HepG2 (cell line): ENCODE data around the gene DNAJC4. TPM values are rescaled to one million over a fixed set of nuclear protein-coding genes. Genes with fewer than 3 reads are reported as not detected.

ENCODE experiments used
- ATAD3A ChIP-seq: sonication (generic); formaldehyde crosslinking; IDR thresholded peaks from 2 replicates; pipeline ENCODE4 v1.4.0; 2020; ENCODE audit warnings: missing genetic modification reagents
- HNRNPUL1 ChIP-seq: fragments of 200-400 bp; formaldehyde crosslinking; IDR thresholded peaks from 2 replicates; pipeline ENCODE4 v1.6.1; 2017; ENCODE audit warnings: low read depth, mild to moderate bottlenecking, low read length, moderate library complexity
- MIER2 ChIP-seq: IDR thresholded peaks from 2 replicates; pipeline ENCODE4 v1.6.1; 2016; ENCODE audit warnings: missing biosample characterization, missing genetic modification reagents
- MYC ChIP-seq: sonication (generic); formaldehyde crosslinking; IDR thresholded peaks from 2 replicates; pipeline ENCODE4 v1.9.0; 2021; ENCODE audit warnings: missing genetic modification reagents, borderline replicate concordance
- NFKB2 ChIP-seq: sonication (generic); formaldehyde crosslinking; IDR thresholded peaks from 2 replicates; pipeline ENCODE4 v1.4.0; 2020; ENCODE audit warnings: missing genetic modification reagents, borderline replicate concordance
- PCBP1 ChIP-seq: fragments of 200-400 bp; formaldehyde crosslinking; IDR thresholded peaks from 2 replicates; pipeline ENCODE4 v1.6.1; 2017; ENCODE audit warnings: mild to moderate bottlenecking, low read depth, low read length, borderline replicate concordance
- PRDM15 ChIP-seq: sonication (generic); formaldehyde crosslinking; IDR thresholded peaks from 2 replicates; pipeline ENCODE4 v1.4.0; 2020; ENCODE audit warnings: missing genetic modification reagents
- SP4 ChIP-seq: sonication (generic); formaldehyde crosslinking; IDR thresholded peaks from 2 replicates; pipeline ENCODE4 v1.8.1; 2023; ENCODE audit warnings: mild to moderate bottlenecking, missing genetic modification reagents
- ZFP36L1 ChIP-seq: sonication (generic); formaldehyde crosslinking; IDR thresholded peaks from 2 replicates; pipeline ENCODE4 v1.8.0; 2022; ENCODE audit warnings: mild to moderate bottlenecking, missing genetic modification reagents, moderate library complexity
- ZNF12 ChIP-seq: sonication (generic); formaldehyde crosslinking; IDR thresholded peaks from 2 replicates; pipeline ENCODE4 v1.5.0; 2020; ENCODE audit warnings: missing genetic modification reagents
- ZNF124 ChIP-seq: sonication (generic); formaldehyde crosslinking; IDR thresholded peaks from 2 replicates; pipeline ENCODE4 v1.4.0; 2020; ENCODE audit warnings: missing genetic modification reagents
- ZNF331 ChIP-seq: sonication (generic); formaldehyde crosslinking; IDR thresholded peaks from 2 replicates; pipeline ENCODE4 v1.4.0; 2020; ENCODE audit warnings: missing genetic modification reagents
- ZNF749 ChIP-seq: sonication (generic); formaldehyde crosslinking; IDR thresholded peaks from 2 replicates; pipeline ENCODE4 v1.8.0; 2022; ENCODE audit warnings: mild to moderate bottlenecking, missing genetic modification reagents, moderate library complexity, borderline replicate concordance
- ZNF773 ChIP-seq: sonication (generic); formaldehyde crosslinking; IDR thresholded peaks from 2 replicates; pipeline ENCODE4 v1.4.0; 2020; ENCODE audit warnings: missing genetic modification reagents, borderline replicate concordance
- ZNF879 ChIP-seq: sonication (generic); formaldehyde crosslinking; IDR thresholded peaks from 2 replicates; pipeline ENCODE4 v1.8.1; 2023; ENCODE audit warnings: missing genetic modification reagents
- polyA plus RNA-seq, 8 experiments: library from polyadenylated mRNA; depleted of rRNA in 3 of 8; stranded (reverse) in 7 of 8; unstranded in 1 of 8; fragments of >200 nt; fragmentation: Illumina TruSeq in 4 of 8; extraction: Trizol in 4 of 8; gene quantifications; 2 replicates each; pipeline versions ENCODE4 v1.2.1 to v1.2.3, GENCODE V29; 2011 to 2016; ENCODE audit warnings: low read depth in 4 of 8, missing spikeins in 1 of 8, mixed read lengths in 1 of 8; ENCODE audit not compliant: insufficient read depth in 1 of 8
- total RNA-seq, 5 experiments: library from RNA; depleted of rRNA; stranded (reverse); fragments of >200 nt; fragmentation: Illumina TruSeq; extraction: Trizol; gene quantifications; 2 replicates each; pipeline ENCODE4 v1.2.3, GENCODE V29; 2016; ENCODE audit warnings: low read depth in 1 of 5

DNAJC4 gene
- total and polyA plus RNA-seq, 2 of the 13 experiments (the other 11 are each of a cell fraction or from before 2014, with no cell fraction given), result 10.3 to 60.8 TPM

GRCh38 chr11:64241241-64241490, 10.8 kb downstream of the DNAJC4 start (continued):
- TF ChIP-seq PRDM15 (CRISPR knock-in tag) (no peak), ZNF331 (no peak), ZNF879 (CRISPR knock-in tag) (no peak), ZNF749 (CRISPR knock-in tag) (peak; percentile 30; the same call in 1 of the 2 replicates), ZNF12 (CRISPR knock-in tag) (no peak), MIER2 (CRISPR knock-in tag) (no peak), SP4 (CRISPR knock-in tag) (peak; percentile 90; the same call in 1 of the 2 replicates), ZNF124 (CRISPR knock-in tag) (no peak), PCBP1 (no peak), HNRNPUL1 (0 out of 2 replicates have a peak, but pooled peaks have one; percentile 8), MYC (CRISPR knock-in tag) (no peak), ZFP36L1 (CRISPR knock-in tag) (no peak), ZNF773 (no peak), ATAD3A (CRISPR knock-in tag) (no peak), NFKB2 (no peak)
